Astrocyte (in vitro differentiated cells and primary cell): Measurements from ENCODE around the gene GLRX. TPM values are rescaled to one million over a fixed set of nuclear protein-coding genes. Genes with fewer than 3 reads are reported as not detected.

Experiments
- DNase-seq: peaks from one replicate; pipeline ENCODE4 v3.0.0-alpha.2; 2010; ENCODE audit warnings: low read depth
- FAIRE-seq: peaks from 2 replicates; lab custom pipeline; 2011; peaks lifted over from hg19 to GRCh38; lab: Jason Lieb, UNC
- H2AFZ ChIP-seq: 2 replicates; pipeline ENCODE4 v1.6.0; 2012; ENCODE audit warnings: low read depth, low read length, inconsistent platforms
- H3K27ac ChIP-seq: 2 replicates; pipeline ENCODE4 v1.5.1; 2011; ENCODE audit warnings: low read depth, low read length, inconsistent platforms
- H3K27me3 ChIP-seq: 2 replicates; pipeline ENCODE4 v1.6.0; 2011; ENCODE audit warnings: low read length, inconsistent platforms; ENCODE audit not compliant: insufficient read depth
- H3K36me3 ChIP-seq: 2 replicates; pipeline ENCODE4 v1.5.1; 2011; ENCODE audit warnings: low read length, inconsistent platforms; ENCODE audit not compliant: insufficient read depth
- H3K4me1 ChIP-seq: 2 replicates; pipeline ENCODE4 v1.5.1; 2011; ENCODE audit warnings: low read length, inconsistent platforms; ENCODE audit not compliant: insufficient read depth
- H3K4me2 ChIP-seq: 2 replicates; pipeline ENCODE4 v1.6.0; 2012; ENCODE audit warnings: low read length, inconsistent platforms
- H3K4me3 ChIP-seq: 2 replicates; pipeline ENCODE4 v1.5.1; 2011; ENCODE audit warnings: low read depth, mild to moderate bottlenecking, low read length, inconsistent platforms; ENCODE audit not compliant: insufficient read depth
- H3K79me2 ChIP-seq: 2 replicates; pipeline ENCODE4 v1.6.0; 2012; ENCODE audit warnings: mild to moderate bottlenecking, low read length, inconsistent platforms; ENCODE audit not compliant: insufficient read depth
- H3K9ac ChIP-seq: 2 replicates; pipeline ENCODE4 v1.6.0; 2012; ENCODE audit warnings: mild to moderate bottlenecking, low read length, inconsistent platforms
- H3K9me3 ChIP-seq: 2 replicates; pipeline ENCODE4 v1.5.1; 2012; ENCODE audit warnings: low read depth, mild to moderate bottlenecking, low read length, inconsistent platforms; ENCODE audit not compliant: insufficient read depth
- H4K20me1 ChIP-seq: 2 replicates; pipeline ENCODE4 v1.6.0; 2012; ENCODE audit warnings: low read length, inconsistent platforms; ENCODE audit not compliant: insufficient read depth
- H3K27ac Mint-ChIP-seq: one replicate; pipeline ENCODE4 v1.8.0; 2021; ENCODE audit warnings: mild to moderate bottlenecking, mixed read lengths; ENCODE audit not compliant: unreplicated experiment
- H3K27me3 Mint-ChIP-seq: one replicate; pipeline ENCODE4 v1.8.0; 2021; ENCODE audit warnings: low read depth, mixed read lengths; ENCODE audit not compliant: unreplicated experiment
- H3K36me3 Mint-ChIP-seq: one replicate; pipeline ENCODE4 v1.8.0; 2021; ENCODE audit warnings: low read depth, mixed read lengths; ENCODE audit not compliant: unreplicated experiment
- H3K4me1 Mint-ChIP-seq: one replicate; pipeline ENCODE4 v1.8.0; 2021; ENCODE audit warnings: low read depth, mixed read lengths; ENCODE audit not compliant: unreplicated experiment
- H3K4me3 Mint-ChIP-seq: one replicate; pipeline ENCODE4 v1.8.0; 2021; ENCODE audit warnings: mild to moderate bottlenecking, moderate library complexity, mixed read lengths; ENCODE audit not compliant: unreplicated experiment
- H3K9me3 Mint-ChIP-seq: one replicate; pipeline ENCODE4 v1.8.0; 2021; ENCODE audit warnings: mild to moderate bottlenecking, mixed read lengths; ENCODE audit not compliant: unreplicated experiment
- EZH2 ChIP-seq: IDR thresholded peaks from 2 replicates; pipeline ENCODE4 v1.6.1; 2012; ENCODE audit warnings: mild to moderate bottlenecking, low read length, inconsistent platforms; ENCODE audit not compliant: insufficient read depth
- total RNA-seq: library from RNA; stranded (reverse); gene quantifications from 2 replicates; pipeline ENCODE4 v1.2.1, GENCODE V29; 2021
- TF ChIP-seq, protein P1 (sequence below): IDR thresholded peaks from 2 replicates; pipeline ENCODE4 v1.5.1; 2011; ENCODE audit warnings: low read depth, mild to moderate bottlenecking, inconsistent platforms, low read length, moderate library complexity; ENCODE audit not compliant: insufficient read depth

GLRX gene
- total RNA-seq, 1 donor from 2014 or later = 38.4 TPM

DNA sequence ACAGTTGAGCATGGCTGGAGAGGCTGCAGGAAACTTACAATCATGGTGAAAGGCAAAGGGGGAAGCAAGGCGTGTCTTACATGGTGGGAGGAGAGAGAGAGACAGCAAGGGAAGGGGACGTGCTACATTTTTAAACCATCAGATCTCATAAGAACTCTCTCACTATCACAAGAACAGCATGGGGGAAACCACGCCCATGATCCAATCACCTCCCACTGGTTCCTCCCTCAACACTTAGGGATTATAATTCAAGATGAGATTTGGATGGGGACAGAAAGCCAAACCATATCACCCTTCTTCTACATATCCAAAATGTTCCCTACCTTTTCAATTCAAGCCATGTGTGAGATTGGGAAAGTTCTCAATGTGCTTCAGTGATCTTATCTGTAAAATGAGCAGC lies 22.9 kb upstream of the GLRX start:
- H3K9me3 Mint-ChIP-seq = no peaks in the 10 kb centered on the region
- no peaks in the 10 kb centered on the region for H3K9me3 ChIP-seq
- no peak overlapping the region for H2AFZ ChIP-seq
- H3K36me3 Mint-ChIP-seq = peaks cover under 1% of the 10 kb centered on the region
- H3K4me3 ChIP-seq = no peak overlapping the region
- no peak overlapping the region for H3K27ac Mint-ChIP-seq
- H3K27ac ChIP-seq = no peak overlapping the region
- no peak for DNase-seq
- H3K4me1 ChIP-seq = peaks cover 8% of the 10 kb centered on the region
- H3K4me2 ChIP-seq = no peak overlapping the region
- no peak overlapping the region for H3K9ac ChIP-seq
- H4K20me1 ChIP-seq = no peaks in the 10 kb centered on the region
- peaks cover 7% of the 10 kb centered on the region for H3K4me1 Mint-ChIP-seq
- no peak overlapping the region for H3K4me3 Mint-ChIP-seq
- no peaks in the 10 kb centered on the region for H3K36me3 ChIP-seq
- H3K79me2 ChIP-seq = no peaks in the 10 kb centered on the region
- no peak for FAIRE-seq
- no peaks in the 10 kb centered on the region for H3K27me3 ChIP-seq
- TF ChIP-seq, protein P1, sequence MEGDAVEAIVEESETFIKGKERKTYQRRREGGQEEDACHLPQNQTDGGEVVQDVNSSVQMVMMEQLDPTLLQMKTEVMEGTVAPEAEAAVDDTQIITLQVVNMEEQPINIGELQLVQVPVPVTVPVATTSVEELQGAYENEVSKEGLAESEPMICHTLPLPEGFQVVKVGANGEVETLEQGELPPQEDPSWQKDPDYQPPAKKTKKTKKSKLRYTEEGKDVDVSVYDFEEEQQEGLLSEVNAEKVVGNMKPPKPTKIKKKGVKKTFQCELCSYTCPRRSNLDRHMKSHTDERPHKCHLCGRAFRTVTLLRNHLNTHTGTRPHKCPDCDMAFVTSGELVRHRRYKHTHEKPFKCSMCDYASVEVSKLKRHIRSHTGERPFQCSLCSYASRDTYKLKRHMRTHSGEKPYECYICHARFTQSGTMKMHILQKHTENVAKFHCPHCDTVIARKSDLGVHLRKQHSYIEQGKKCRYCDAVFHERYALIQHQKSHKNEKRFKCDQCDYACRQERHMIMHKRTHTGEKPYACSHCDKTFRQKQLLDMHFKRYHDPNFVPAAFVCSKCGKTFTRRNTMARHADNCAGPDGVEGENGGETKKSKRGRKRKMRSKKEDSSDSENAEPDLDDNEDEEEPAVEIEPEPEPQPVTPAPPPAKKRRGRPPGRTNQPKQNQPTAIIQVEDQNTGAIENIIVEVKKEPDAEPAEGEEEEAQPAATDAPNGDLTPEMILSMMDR = no peak
- no peak for TF ChIP-seq EZH2
- peaks cover 5% of the 10 kb centered on the region for H3K27me3 Mint-ChIP-seq

DNA sequence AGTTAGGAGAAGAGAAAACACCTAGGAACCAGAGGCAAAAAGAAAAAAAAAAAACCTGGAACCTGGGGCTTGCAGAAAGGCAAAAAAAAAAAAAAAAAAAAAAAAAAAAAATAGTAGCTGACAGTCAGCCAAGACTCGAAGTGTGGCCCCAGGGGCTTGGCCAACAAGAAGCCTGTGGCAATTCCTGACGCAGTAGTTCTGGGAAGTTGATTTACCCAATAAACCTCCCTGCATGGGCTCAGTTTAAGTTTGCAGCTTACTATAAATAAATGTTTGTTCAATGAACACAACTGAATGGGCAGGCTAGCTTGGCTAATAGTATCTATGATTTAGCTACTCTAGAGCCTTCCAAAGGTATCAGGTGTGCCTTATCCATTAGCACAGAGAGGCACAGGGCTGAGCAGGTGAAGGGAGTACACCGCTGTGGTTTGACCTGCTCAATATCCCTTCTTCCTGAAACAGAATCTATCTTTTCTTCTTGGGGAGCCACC lies 21.3 kb upstream of the GLRX start:
- no peak overlapping the region for H3K4me2 ChIP-seq
- Mint-ChIP-seq H3K4me1 (peaks cover 7% of the 10 kb centered on the region), H3K36me3 (no peaks in the 10 kb centered on the region), H3K4me3 (no peak overlapping the region), H3K27ac (peak overlapping the region; percentile 28), H3K27me3 (peaks cover 6% of the 10 kb centered on the region), H3K9me3 (peaks cover 5% of the 10 kb centered on the region)
- no peak for TF ChIP-seq EZH2
- TF ChIP-seq, protein P1 = no peak
- H3K27ac ChIP-seq = no peak overlapping the region
- FAIRE-seq = no peak
- DNase-seq = no peak
- H3K27me3 ChIP-seq = no peaks in the 10 kb centered on the region
- H3K79me2 ChIP-seq = no peaks in the 10 kb centered on the region
- no peaks in the 10 kb centered on the region for H3K36me3 ChIP-seq
- H4K20me1 ChIP-seq = no peaks in the 10 kb centered on the region
- no peak overlapping the region for H3K9ac ChIP-seq
- H3K4me3 ChIP-seq = no peak overlapping the region
- no peaks in the 10 kb centered on the region for H3K9me3 ChIP-seq
- H2AFZ ChIP-seq = no peak overlapping the region
- peaks cover 8% of the 10 kb centered on the region for H3K4me1 ChIP-seq

DNA sequence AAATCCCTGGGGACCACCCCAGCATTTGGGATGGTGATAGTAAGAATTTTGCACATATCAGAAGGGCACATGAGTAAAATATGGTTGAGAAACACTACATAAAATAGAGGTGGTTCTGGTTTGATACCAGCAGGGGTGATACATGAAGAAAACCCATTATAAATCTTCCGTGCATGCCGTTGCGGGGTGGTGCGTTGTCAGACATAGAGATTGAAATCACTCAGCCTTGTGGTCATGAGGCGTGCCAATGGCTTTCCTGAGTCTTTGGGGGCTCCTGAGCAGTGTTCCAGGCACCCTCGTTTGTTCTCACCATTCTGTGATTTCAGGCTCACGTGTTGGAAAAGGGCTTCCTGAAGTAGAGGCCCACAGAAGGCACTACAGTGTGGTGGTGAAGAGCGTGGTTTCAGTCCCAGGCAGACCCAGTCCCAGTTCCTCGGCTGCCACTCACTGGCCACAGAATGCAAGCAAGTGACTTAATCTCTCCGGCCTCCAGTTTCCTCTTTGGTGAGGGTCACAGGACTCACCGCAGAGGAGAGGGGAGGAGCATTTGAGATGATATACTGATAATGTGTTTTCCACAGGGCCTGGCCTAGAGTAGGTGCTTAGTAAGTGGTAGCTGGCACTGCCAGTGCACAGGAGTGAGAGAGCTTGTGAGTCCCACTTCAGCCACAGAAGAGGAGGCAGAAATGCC lies 20.5 kb upstream of the GLRX start:
- no peaks in the 10 kb centered on the region for H3K36me3 Mint-ChIP-seq
- DNase-seq (peak; percentile 87), FAIRE-seq (no peak)
- Histone ChIP-seq H4K20me1 (no peaks in the 10 kb centered on the region), H3K36me3 (no peaks in the 10 kb centered on the region), H3K4me2 (peak overlapping the region; percentile 24), H3K27ac (peak overlapping the region; percentile 10), H3K27me3 (no peaks in the 10 kb centered on the region), H3K4me3 (no peak overlapping the region), H2AFZ (peak overlapping the region; percentile 57), H3K4me1 (peaks cover 8% of the 10 kb centered on the region), H3K9me3 (no peaks in the 10 kb centered on the region), H3K9ac (no peak overlapping the region), H3K79me2 (no peaks in the 10 kb centered on the region)
- H3K27ac Mint-ChIP-seq = peak overlapping the region; percentile 28
- H3K9me3 Mint-ChIP-seq = peaks cover 5% of the 10 kb centered on the region
- peaks cover 7% of the 10 kb centered on the region for H3K4me1 Mint-ChIP-seq
- H3K27me3 Mint-ChIP-seq = peaks cover 6% of the 10 kb centered on the region
- TF ChIP-seq, protein P1 = no peak
- TF ChIP-seq EZH2 = no peak
- no peak overlapping the region for H3K4me3 Mint-ChIP-seq
